Ramos (cell line): ENCODE results near the gene GABRG3.
"Not testable (repeated sequence)": the region's sequence is repeated elsewhere in the genome, so short reads cannot be mapped to it uniquely, and the experiment has no call there.

Experiments used
- in situ Hi-C: fragments of 300-500 bp; cut with MboI; formaldehyde crosslinking; loops from one replicate; pipeline ENCODE4 v1.14.3; 2022; ENCODE audit warnings: low sequenced_read_pairs; ENCODE audit not compliant: unreplicated experiment

GABRG3 gene

DNA sequence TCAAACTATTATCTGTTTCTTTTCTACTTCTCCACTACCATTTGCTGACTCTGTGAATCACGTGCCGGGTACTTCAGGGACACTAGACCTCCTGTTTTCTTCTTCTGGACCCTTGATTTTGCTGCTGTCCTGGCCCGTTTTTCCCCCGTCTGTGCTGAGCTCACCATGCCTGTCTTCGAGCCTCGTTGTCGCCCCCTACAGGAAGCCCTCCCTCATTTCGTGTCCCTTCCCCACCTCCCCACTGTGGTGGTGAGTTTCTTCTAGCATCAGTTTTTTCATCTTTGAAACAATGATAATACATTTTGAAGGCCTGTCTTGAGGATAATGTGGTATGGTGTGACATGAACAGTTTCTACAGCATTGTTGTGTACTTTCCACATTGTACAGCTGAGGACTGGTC lies 12.8 kb downstream of the GABRG3 start:
- in situ Hi-C loops, result no loop called here

- in situ Hi-C loops, result no loop called here
Measured at GRCh38 chr15:26985050-26985449, 14.1 kb downstream of the GABRG3 start.

- in situ Hi-C loops, result no loop called here
Measured at GRCh38 chr15:26996250-26996649, 25.3 kb downstream of the GABRG3 start.

DNA sequence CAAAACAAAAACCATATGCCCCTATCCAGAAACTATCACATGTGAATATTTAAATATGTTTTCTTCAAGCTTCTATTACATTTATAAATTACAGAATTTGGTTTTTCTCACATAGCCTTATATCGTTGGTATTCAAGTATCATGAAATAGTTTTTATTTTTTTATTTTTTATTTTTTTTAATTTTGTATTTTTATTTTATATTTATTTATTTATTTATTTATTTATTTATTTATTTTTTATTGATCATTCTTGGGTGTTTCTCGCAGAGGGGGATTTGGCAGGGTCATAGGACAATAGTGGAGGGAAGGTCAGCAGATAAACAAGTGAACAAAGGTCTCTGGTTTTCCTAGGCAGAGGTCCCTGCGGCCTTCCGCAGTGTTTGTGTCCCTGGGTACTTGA lies 32.0 kb downstream of the GABRG3 start:
- in situ Hi-C loops, result not testable (repeated sequence)

- in situ Hi-C loops, result not testable (repeated sequence)
Measured at GRCh38 chr15:27004226-27004625, 33.2 kb downstream of the GABRG3 start.

- in situ Hi-C loops, result loop anchor here (10.0 kb wide), 1 partner anchor 122 kb away; no protein-coding TSS in a partner anchor
Measured at GRCh38 chr15:27017168-27017809, 46.3 kb downstream of the GABRG3 start.

DNA sequence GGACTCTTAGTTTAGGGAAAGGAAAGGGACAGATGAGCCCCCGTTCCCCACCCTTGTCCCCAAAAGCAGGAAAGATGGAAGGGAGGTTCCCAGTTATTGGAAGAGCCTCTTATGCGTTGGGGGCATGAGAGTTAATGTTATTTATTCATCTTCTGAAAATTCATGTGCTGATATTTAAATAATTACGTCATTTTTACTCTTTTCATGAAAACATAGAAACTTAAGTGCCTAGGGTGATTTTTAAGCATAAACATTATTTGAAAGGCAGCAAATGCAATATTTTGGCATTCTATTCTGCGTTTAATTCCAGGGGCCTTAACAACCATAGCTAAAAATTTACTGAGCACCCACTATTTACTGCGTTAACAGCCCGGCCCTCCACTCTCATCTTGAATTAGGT lies 48.7 kb downstream of the GABRG3 start:
- in situ Hi-C loops, result loop anchor here (10.0 kb wide), 1 partner anchor 125 kb away; no protein-coding TSS in a partner anchor

GRCh38 chr15:27025481-27025966 lies 54.5 kb downstream of the GABRG3 start:
- in situ Hi-C loops, result no loop called here

- in situ Hi-C loops, result no loop called here
Measured at GRCh38 chr15:27027229-27027628, 56.2 kb downstream of the GABRG3 start.

- in situ Hi-C loops, result no loop called here
Measured at GRCh38 chr15:27028858-27029477, 58.0 kb downstream of the GABRG3 start.

- in situ Hi-C loops, result no loop called here
Measured at GRCh38 chr15:27036210-27036609, 65.2 kb downstream of the GABRG3 start.

- in situ Hi-C loops, result no loop called here
Measured at GRCh38 chr15:27037501-27037900, 66.5 kb downstream of the GABRG3 start.

- in situ Hi-C loops, result no loop called here
Measured at GRCh38 chr15:27039152-27039551, 68.2 kb downstream of the GABRG3 start.

DNA sequence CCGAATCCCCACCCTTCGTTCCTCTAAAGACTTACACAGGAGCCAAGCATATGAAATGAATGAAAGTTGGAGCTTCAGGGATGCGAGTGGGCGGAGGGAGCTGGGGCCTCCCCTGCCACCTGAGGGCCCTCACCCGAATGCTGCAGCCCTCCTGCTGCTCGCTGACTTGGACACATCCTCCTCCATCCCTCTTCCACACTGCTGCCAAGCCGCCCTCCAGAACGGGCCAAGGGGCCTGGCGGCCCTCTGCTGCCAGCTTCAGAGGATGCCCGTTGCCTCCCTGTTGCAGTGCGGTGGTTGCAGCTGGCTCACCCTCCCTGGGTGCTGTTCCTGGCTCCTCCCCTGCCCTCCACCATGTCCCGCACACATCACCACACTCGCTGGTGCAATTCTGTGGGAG lies 71.2 kb downstream of the GABRG3 start:
- in situ Hi-C loops, result no loop called here

- in situ Hi-C loops, result no loop called here
Measured at GRCh38 chr15:27042646-27043045, 71.7 kb downstream of the GABRG3 start.

GRCh38 chr15:27043770-27044169 lies 72.8 kb downstream of the GABRG3 start:
- in situ Hi-C loops, result no loop called here

GRCh38 chr15:27045796-27046195 lies 74.8 kb downstream of the GABRG3 start:
- in situ Hi-C loops, result no loop called here

- in situ Hi-C loops, result no loop called here
Measured at GRCh38 chr15:27046880-27047279, 75.9 kb downstream of the GABRG3 start.

DNA sequence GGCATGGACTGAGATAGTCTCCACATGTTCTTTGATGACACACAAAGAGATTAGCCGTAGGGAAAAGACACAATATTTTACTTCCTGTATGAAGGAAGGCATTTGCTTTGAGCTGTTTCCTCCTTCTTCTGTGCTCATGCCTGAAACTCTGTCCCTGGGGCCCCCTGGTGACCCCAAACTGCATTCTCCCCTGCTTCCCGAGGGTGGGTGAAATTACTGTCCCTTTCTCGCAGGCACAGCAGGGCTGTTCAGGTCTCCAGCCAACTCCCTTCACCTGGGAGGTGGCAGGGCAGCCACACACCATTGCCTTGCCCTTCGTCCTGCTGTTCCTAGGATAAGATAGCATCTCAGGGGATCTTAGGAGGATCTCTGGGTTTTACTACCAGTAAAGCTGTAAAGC lies 79.2 kb downstream of the GABRG3 start:
- in situ Hi-C loops, result no loop called here

DNA sequence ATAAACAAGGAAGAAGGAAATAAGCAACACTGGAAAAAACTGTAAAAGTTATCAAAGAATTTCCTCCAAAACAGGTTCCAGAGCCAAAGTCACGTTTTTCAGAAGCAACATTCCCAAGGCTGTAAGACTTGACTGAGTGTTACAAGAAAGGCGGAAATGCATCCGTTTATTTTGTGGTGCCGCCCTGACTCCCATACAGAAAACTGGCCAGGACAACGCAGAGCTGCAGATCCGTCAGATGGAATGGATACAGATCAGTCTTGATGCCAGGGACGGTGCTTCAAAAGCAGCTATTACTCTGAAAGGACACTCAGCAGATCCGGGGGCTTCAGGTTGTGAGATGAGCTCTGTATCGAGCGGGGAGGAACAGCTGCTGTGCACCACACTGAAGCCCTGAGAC lies 83.4 kb downstream of the GABRG3 start:
- in situ Hi-C loops, result no loop called here

DNA sequence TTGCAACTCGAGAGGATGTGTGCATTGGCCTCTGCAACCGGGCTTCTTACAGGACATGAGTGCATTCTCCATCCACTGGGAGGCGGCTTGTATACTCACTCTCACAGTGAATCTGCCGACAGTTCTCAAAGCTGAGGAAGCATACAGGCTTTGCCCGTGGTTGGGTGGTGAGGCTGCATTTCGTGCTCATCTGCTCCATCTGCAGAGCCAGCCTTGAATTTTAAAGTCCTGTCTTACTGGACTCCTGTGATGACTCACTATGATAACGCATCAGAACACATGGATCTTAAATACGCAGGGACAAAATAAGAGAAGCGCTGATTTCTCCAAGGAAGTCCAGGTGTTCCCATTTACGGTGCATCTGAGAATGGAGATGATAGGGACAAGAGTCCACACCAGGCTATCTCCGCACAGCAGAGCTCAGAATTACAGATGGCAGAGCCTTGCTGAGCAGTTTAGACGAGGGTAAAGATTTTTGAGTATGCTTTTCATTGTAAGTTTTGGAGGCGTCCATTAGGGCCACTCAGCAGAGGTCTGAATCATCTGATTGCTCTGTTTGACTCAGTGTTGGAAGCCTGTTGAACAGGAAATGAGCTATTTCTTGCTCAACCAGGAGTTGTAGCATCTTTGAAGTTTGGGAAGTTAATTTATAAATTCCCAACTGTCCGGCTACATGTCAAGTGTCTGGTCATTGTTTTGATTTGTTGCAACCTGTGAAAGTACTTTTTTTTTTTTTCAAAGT lies 87.1 kb downstream of the GABRG3 start:
- in situ Hi-C loops, result no loop called here
